H9 (cell line): Measurements from ENCODE around the gene C1QTNF1. TPM values are rescaled to one million over a fixed set of nuclear protein-coding genes. Genes with fewer than 3 reads are reported as not detected.

Experiments
- DNase-seq: peaks from one replicate; pipeline ENCODE4 v3.0.0-alpha.2; 2017
- H2AFZ ChIP-seq: one replicate; pipeline ENCODE4 v1.6.1; 2013; ENCODE audit warnings: mild to moderate bottlenecking, low read length, control low read depth, moderate library complexity
- H2AK5ac ChIP-seq: 2 replicates; pipeline ENCODE4 v1.6.1; 2013; ENCODE audit warnings: low read length, control low read depth, mixed read lengths; ENCODE audit not compliant: insufficient read length
- H2BK120ac ChIP-seq: one replicate; pipeline ENCODE4 v1.6.1; 2013; ENCODE audit warnings: low read depth, mild to moderate bottlenecking, low read length, control low read depth, inconsistent platforms; ENCODE audit not compliant: poor library complexity, severe bottlenecking
- H2BK12ac ChIP-seq: 2 replicates; pipeline ENCODE4 v1.6.1; 2013; ENCODE audit warnings: low read length, control low read depth, mixed read lengths, low read depth; ENCODE audit not compliant: insufficient read length
- H2BK15ac ChIP-seq: 2 replicates; pipeline ENCODE4 v1.6.1; 2013; ENCODE audit warnings: low read depth, low read length, control low read depth
- H2BK20ac ChIP-seq: one replicate; pipeline ENCODE4 v1.6.1; 2013; ENCODE audit warnings: low read depth, mild to moderate bottlenecking, low read length, control low read depth, inconsistent platforms; ENCODE audit not compliant: poor library complexity, severe bottlenecking
- H2BK5ac ChIP-seq: 2 replicates; pipeline ENCODE4 v1.6.1; 2013; ENCODE audit warnings: low read length, control low read depth, mixed read lengths; ENCODE audit not compliant: insufficient read length
- H3K14ac ChIP-seq: 2 replicates; pipeline ENCODE4 v1.6.1; 2013; ENCODE audit warnings: low read length, control low read depth; ENCODE audit not compliant: insufficient read depth
- H3K18ac ChIP-seq: 2 replicates; pipeline ENCODE4 v1.6.1; 2013; ENCODE audit warnings: low read depth, mild to moderate bottlenecking, mixed read lengths, low read length, control low read depth; ENCODE audit not compliant: insufficient read length
- H3K23ac ChIP-seq: 2 replicates; pipeline ENCODE4 v1.6.1; 2013; ENCODE audit warnings: low read length, control low read depth, mixed read lengths, low read depth; ENCODE audit not compliant: insufficient read length
- H3K23me2 ChIP-seq: 2 replicates; pipeline ENCODE4 v1.6.1; 2013; ENCODE audit warnings: low read depth, mild to moderate bottlenecking, mixed read lengths, low read length, control low read depth; ENCODE audit not compliant: insufficient read length, poor library complexity, severe bottlenecking
- H3K27ac ChIP-seq: 2 replicates; pipeline ENCODE4 v1.5.1; 2013; ENCODE audit warnings: low read length, control low read depth, mixed read lengths, low read depth; ENCODE audit not compliant: insufficient read length
- H3K27me3 ChIP-seq: 2 replicates; pipeline ENCODE4 v1.6.1; 2013; ENCODE audit warnings: low read length, control low read depth, inconsistent platforms; ENCODE audit not compliant: insufficient read depth
- H3K4ac ChIP-seq: 2 replicates; pipeline ENCODE4 v1.6.1; 2013; ENCODE audit warnings: low read depth, mild to moderate bottlenecking, control low read depth, inconsistent platforms, low read length, moderate library complexity
- H3K4me1 ChIP-seq: 2 replicates; pipeline ENCODE4 v1.6.1; 2013; ENCODE audit warnings: low read length, control low read depth, inconsistent platforms; ENCODE audit not compliant: insufficient read depth
- H3K4me2 ChIP-seq: 2 replicates; pipeline ENCODE4 v1.6.1; 2013; ENCODE audit warnings: low read length, control low read depth, mixed read lengths; ENCODE audit not compliant: insufficient read length, insufficient read depth
- H3K56ac ChIP-seq: 2 replicates; pipeline ENCODE4 v1.6.1; 2013; ENCODE audit warnings: low read depth, mild to moderate bottlenecking, mixed read lengths, low read length, control low read depth; ENCODE audit not compliant: insufficient read length
- H3K79me1 ChIP-seq: 2 replicates; pipeline ENCODE4 v1.6.1; 2013; ENCODE audit warnings: low read depth, mild to moderate bottlenecking, moderate library complexity, low read length, control low read depth, inconsistent platforms; ENCODE audit not compliant: insufficient read depth, poor library complexity, severe bottlenecking
- H3K79me2 ChIP-seq: 2 replicates; pipeline ENCODE4 v1.6.1; 2013; ENCODE audit warnings: low read length, control low read depth, inconsistent platforms; ENCODE audit not compliant: insufficient read depth
- H3K9ac ChIP-seq: 2 replicates; pipeline ENCODE4 v1.6.1; 2013; ENCODE audit warnings: low read length, control low read depth, mixed read lengths; ENCODE audit not compliant: insufficient read length; ENCODE audit errors: extremely low read depth
- H3K9me3 ChIP-seq: one replicate; pipeline ENCODE4 v1.6.1; 2013; ENCODE audit warnings: low read depth, low read length, inconsistent platforms; ENCODE audit not compliant: control insufficient read depth
- H3T11ph ChIP-seq: one replicate; pipeline ENCODE4 v1.6.1; 2013; ENCODE audit warnings: mild to moderate bottlenecking, low read length, control low read depth, inconsistent platforms
- H4K20me1 ChIP-seq: one replicate; pipeline ENCODE4 v1.6.1; 2013; ENCODE audit not compliant: control insufficient read depth, insufficient read length, insufficient read depth
- H4K5ac ChIP-seq: 2 replicates; pipeline ENCODE4 v1.6.1; 2013; ENCODE audit warnings: low read depth, mild to moderate bottlenecking, mixed read lengths, low read length, control low read depth; ENCODE audit not compliant: insufficient read length
- H4K8ac ChIP-seq: replicated peaks from 2 replicates; pipeline ENCODE4 v1.6.1; 2013; ENCODE audit warnings: low read length, control low read depth, mixed read lengths, low read depth; ENCODE audit not compliant: insufficient read length
- H4K91ac ChIP-seq: 2 replicates; pipeline ENCODE4 v1.6.1; 2013; ENCODE audit warnings: low read depth, mild to moderate bottlenecking, moderate library complexity, mixed read lengths, low read length, control low read depth; ENCODE audit not compliant: insufficient read length
- H3K27ac Mint-ChIP-seq, 3 experiments: 2 replicates in 2 of 3; 3 replicates in 1 of 3; pipeline ENCODE4 v1.8.0; 2020 to 2021; ENCODE audit warnings: mixed read lengths in 3 of 3, mild to moderate bottlenecking in 1 of 3, moderate library complexity in 1 of 3
- H3K27me3 Mint-ChIP-seq: 2 replicates; pipeline ENCODE4 v1.8.0; 2021; ENCODE audit warnings: low read depth, mild to moderate bottlenecking, moderate library complexity, mixed read lengths
- H3K36me3 Mint-ChIP-seq, 3 experiments: 2 replicates in 2 of 3; 3 replicates in 1 of 3; pipeline ENCODE4 v1.8.0; 2020 to 2021; ENCODE audit warnings: low read depth in 3 of 3, mixed read lengths in 3 of 3; ENCODE audit not compliant: insufficient read depth in 1 of 3
- H3K4me1 Mint-ChIP-seq, 2 experiments: 2 replicates each; pipeline ENCODE4 v1.8.0; 2020; ENCODE audit warnings: mixed read lengths in 2 of 2
- H3K4me3 Mint-ChIP-seq, 2 experiments: 2 replicates in 1 of 2; 3 replicates in 1 of 2; pipeline ENCODE4 v1.8.0; 2020 to 2021; ENCODE audit warnings: mild to moderate bottlenecking in 2 of 2, mixed read lengths in 2 of 2, moderate library complexity in 1 of 2
- H3K9me3 Mint-ChIP-seq, 2 experiments: 2 replicates in 1 of 2; 3 replicates in 1 of 2; pipeline ENCODE4 v1.8.0; 2020; ENCODE audit warnings: mild to moderate bottlenecking in 2 of 2, mixed read lengths in 2 of 2, moderate library complexity in 1 of 2
- CTCF ChIP-seq: fragments of 200-600 bp; sonication (generic); conservative IDR thresholded peaks from 3 replicates; pipeline ENCODE4 v1.8.0; 2021; ENCODE audit warnings: antibody characterized with exemption, mild to moderate bottlenecking
- WGBS: extraction: QIAGEN DNeasy Blood & Tissue Kit; methylation state at CpG from one replicate; pipeline ENCODE4 v1.1.7; 2013; ENCODE audit warnings: missing lambda C conversion rate, low lambda C conversion rate, mixed read lengths; ENCODE audit not compliant: insufficient read length; ENCODE audit errors: extremely low coverage; 5-methylcytosine and 5-hydroxymethylcytosine counted together
- total RNA-seq: library from RNA; stranded (reverse); gene quantifications from 2 replicates; pipeline ENCODE4 v1.2.1, GENCODE V29; 2021

The C1QTNF1 gene
- total RNA-seq, 1 experiment from 2014 or later: 0.96 TPM

DNA sequence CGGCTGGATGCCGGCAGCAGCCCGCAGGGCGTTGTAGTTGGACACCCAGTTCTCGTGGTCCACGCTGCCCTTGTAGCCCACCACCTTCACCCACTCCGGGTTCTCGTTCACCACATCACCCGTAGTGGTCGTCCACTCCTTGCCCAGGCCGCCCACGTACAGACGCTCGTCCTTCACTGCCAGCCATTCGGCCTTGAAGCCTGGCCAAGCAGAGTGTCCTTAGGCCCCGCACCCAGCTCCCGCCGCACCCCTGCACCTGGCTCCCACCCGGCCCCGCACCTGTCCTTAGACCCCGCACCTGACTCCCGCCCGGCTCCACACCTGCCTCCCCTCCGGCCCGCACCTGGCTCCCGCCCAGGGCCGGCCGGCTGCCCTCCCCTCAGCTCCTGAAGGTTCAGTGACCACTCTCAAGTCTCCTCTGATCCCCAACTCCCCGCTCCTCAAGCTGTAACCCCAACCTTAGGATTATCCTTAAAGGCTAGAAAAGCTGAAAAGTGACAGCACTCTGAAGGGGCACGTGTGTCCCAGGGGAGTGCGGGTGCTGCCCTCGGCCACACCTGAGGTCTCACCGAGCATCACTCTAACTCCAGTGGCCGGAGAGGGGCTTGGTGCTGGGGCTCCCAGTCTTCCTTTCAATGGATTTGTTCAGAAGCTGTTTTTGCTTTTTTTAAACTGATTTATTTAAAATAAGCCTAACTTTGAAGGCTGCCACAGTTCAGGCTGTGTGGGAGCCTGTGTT lies 28.8 kb upstream of the C1QTNF1 start:
- Histone ChIP-seq H2BK12ac (no peak overlapping the region), H2BK15ac (no peak overlapping the region), H2BK5ac (no peak overlapping the region), H3K56ac (no peak overlapping the region), H3T11ph (no peak overlapping the region), H3K9me3 (no peaks in the 10 kb centered on the region), H4K5ac (no peak overlapping the region), H3K4me1 (no peaks in the 10 kb centered on the region), H2AFZ (no peak overlapping the region), H3K79me1 (no peaks in the 10 kb centered on the region), H2AK5ac (no peak overlapping the region), H3K27ac (no peak overlapping the region), H3K79me2 (no peaks in the 10 kb centered on the region), H4K20me1 (no peaks in the 10 kb centered on the region), H3K18ac (no peak overlapping the region), H3K4ac (no peak overlapping the region), H4K8ac (no peak overlapping the region), H3K14ac (no peak overlapping the region), H2BK120ac (no peak overlapping the region), H3K9ac (no peak overlapping the region), H2BK20ac (no peak overlapping the region), H3K23ac (no peak overlapping the region), H4K91ac (no peak overlapping the region), H3K23me2 (no peaks in the 10 kb centered on the region), H3K27me3 (no peaks in the 10 kb centered on the region; the same call in 1 of the 2 replicates), H3K4me2 (no peak overlapping the region)
- Mint-ChIP-seq H3K36me3 (peaks cover 16 to 61% (median 35%) of the 10 kb centered on the region in 3 experiments), H3K9me3 (no peaks in the 10 kb centered on the region), H3K4me1 (no peaks in the 10 kb centered on the region), H3K27ac (no peak overlapping the region; a peak in 1 of 7 replicates), H3K27me3 (peaks cover 42% of the 10 kb centered on the region), H3K4me3 (no peak overlapping the region)
- no CpG with 5 or more reads among the region's 34 CpGs for WGBS
- no peak for TF ChIP-seq CTCF
- no peak for DNase-seq
